Activated naive CD4-positive, alpha-beta T cell treated with anti-CD3 and anti-CD28 coated beads, Interleukin-2, amount 10 ng/mL, durations not matched to agents 7 days and 5 days (primary cell): ENCODE results near the gene COPS3.

ENCODE experiments used
- CTCF ChIA-PET: fragments of 350-600 bp; sonication (Branson Sonifier 250); formaldehyde crosslinking; loops from one replicate; lab custom pipeline; 2021; ENCODE audit warnings: antibody characterized with exemption; lab: Charles Lee
- DNase-seq: peaks from one replicate; pipeline ENCODE4 v3.0.0-alpha.2; 2020
- H3K27ac Mint-ChIP-seq: one replicate; pipeline ENCODE4 v1.8.0; 2021; ENCODE audit warnings: mild to moderate bottlenecking, moderate library complexity, mixed read lengths
- H3K27me3 Mint-ChIP-seq: one replicate; pipeline ENCODE4 v1.8.0; 2021; ENCODE audit warnings: mild to moderate bottlenecking, mixed read lengths
- H3K36me3 Mint-ChIP-seq: one replicate; pipeline ENCODE4 v1.8.0; 2021; ENCODE audit warnings: mixed read lengths
- H3K4me1 Mint-ChIP-seq: one replicate; pipeline ENCODE4 v1.8.0; 2021; ENCODE audit warnings: mixed read lengths
- H3K4me3 Mint-ChIP-seq: one replicate; pipeline ENCODE4 v1.8.0; 2021; ENCODE audit warnings: mild to moderate bottlenecking, moderate library complexity, mixed read lengths
- H3K9me3 Mint-ChIP-seq: one replicate; pipeline ENCODE4 v1.8.0; 2021; ENCODE audit warnings: mixed read lengths

Gene COPS3

GRCh38 chr17:17280613-17281549 is at the start of gene COPS3:
Gene COPS3 (minus strand): TSS chr17:17281246. CDS start chr17:17281186, 60 bp downstream.
- DNase-seq = peak; percentile 99
- H3K36me3 Mint-ChIP-seq = peaks cover 21% of the 10 kb centered on the region
- H3K4me3 Mint-ChIP-seq = peak within 1 kb of the TSS; percentile 95
- H3K9me3 Mint-ChIP-seq = no peaks in the 10 kb centered on the region
- CTCF ChIA-PET = interaction anchor here (0.7 to 2.5 kb wide), 2 partner anchors 11 to 125 kb away, joined by 3 to 11 read pairs; no protein-coding TSS in a partner anchor
- H3K27me3 Mint-ChIP-seq = peaks cover 7% of the 10 kb centered on the region
- peak within 1 kb of the TSS; percentile 97 for H3K27ac Mint-ChIP-seq
- H3K4me1 Mint-ChIP-seq = peaks cover 36% of the 10 kb centered on the region

GRCh38 chr17:17328251-17328650 is 47.2 kb upstream of the COPS3 start:
- no peak overlapping the region for H3K4me3 Mint-ChIP-seq
- no peaks in the 10 kb centered on the region for H3K4me1 Mint-ChIP-seq
- H3K36me3 Mint-ChIP-seq = no peaks in the 10 kb centered on the region
- H3K27ac Mint-ChIP-seq = no peak overlapping the region
- no peak for DNase-seq
- H3K27me3 Mint-ChIP-seq = no peaks in the 10 kb centered on the region
- H3K9me3 Mint-ChIP-seq = no peaks in the 10 kb centered on the region
- CTCF ChIA-PET = interaction anchor here (0.6 kb wide), 1 partner anchor 853 kb away, joined by 3 read pairs; no protein-coding TSS in a partner anchor

GRCh38 chr17:17326275-17326875 is 45.3 kb upstream of the COPS3 start:
- H3K27me3 Mint-ChIP-seq = no peaks in the 10 kb centered on the region
- no peaks in the 10 kb centered on the region for H3K36me3 Mint-ChIP-seq
- H3K4me3 Mint-ChIP-seq = no peak overlapping the region
- no peaks in the 10 kb centered on the region for H3K4me1 Mint-ChIP-seq
- no peak for DNase-seq
- H3K9me3 Mint-ChIP-seq = no peaks in the 10 kb centered on the region
- H3K27ac Mint-ChIP-seq = no peak overlapping the region
- CTCF ChIA-PET = no interaction called here

- no peak for DNase-seq
- CTCF ChIA-PET = no interaction called here
- Mint-ChIP-seq H3K27ac (no peak overlapping the region), H3K4me3 (no peak overlapping the region), H3K9me3 (no peaks in the 10 kb centered on the region), H3K27me3 (no peaks in the 10 kb centered on the region), H3K4me1 (no peaks in the 10 kb centered on the region), H3K36me3 (no peaks in the 10 kb centered on the region)
Measured at GRCh38 chr17:17325816-17326215, 44.8 kb upstream of the COPS3 start.

GRCh38 chr17:17325228-17325627 is 44.2 kb upstream of the COPS3 start:
- H3K4me3 Mint-ChIP-seq = no peak overlapping the region
- H3K4me1 Mint-ChIP-seq = no peaks in the 10 kb centered on the region
- H3K36me3 Mint-ChIP-seq = no peaks in the 10 kb centered on the region
- DNase-seq = no peak
- CTCF ChIA-PET = interaction anchor here (0.6 kb wide), 1 partner anchor 55 kb away, joined by 3 read pairs; no protein-coding TSS in a partner anchor
- H3K27me3 Mint-ChIP-seq = no peaks in the 10 kb centered on the region
- no peaks in the 10 kb centered on the region for H3K9me3 Mint-ChIP-seq
- no peak overlapping the region for H3K27ac Mint-ChIP-seq

GRCh38 chr17:17324616-17325015 is 43.6 kb upstream of the COPS3 start:
- H3K9me3 Mint-ChIP-seq = no peaks in the 10 kb centered on the region
- H3K27ac Mint-ChIP-seq = no peak overlapping the region
- DNase-seq = no peak
- H3K27me3 Mint-ChIP-seq = no peaks in the 10 kb centered on the region
- no peak overlapping the region for H3K4me3 Mint-ChIP-seq
- H3K4me1 Mint-ChIP-seq = no peaks in the 10 kb centered on the region
- CTCF ChIA-PET = interaction anchor here (0.6 kb wide), 1 partner anchor 54 kb away, joined by 3 read pairs; no protein-coding TSS in a partner anchor
- H3K36me3 Mint-ChIP-seq = no peaks in the 10 kb centered on the region

- DNase-seq = no peak
- Mint-ChIP-seq H3K9me3 (no peaks in the 10 kb centered on the region), H3K27ac (no peak overlapping the region), H3K27me3 (no peaks in the 10 kb centered on the region), H3K4me3 (no peak overlapping the region), H3K36me3 (no peaks in the 10 kb centered on the region), H3K4me1 (no peaks in the 10 kb centered on the region)
- CTCF ChIA-PET = no interaction called here
Measured at GRCh38 chr17:17322516-17323510, 41.8 kb upstream of the COPS3 start.

GRCh38 chr17:17321356-17322025 is 40.4 kb upstream of the COPS3 start:
- no peak overlapping the region for H3K27ac Mint-ChIP-seq
- CTCF ChIA-PET = no interaction called here
- H3K27me3 Mint-ChIP-seq = no peaks in the 10 kb centered on the region
- H3K4me1 Mint-ChIP-seq = no peaks in the 10 kb centered on the region
- H3K36me3 Mint-ChIP-seq = no peaks in the 10 kb centered on the region
- no peaks in the 10 kb centered on the region for H3K9me3 Mint-ChIP-seq
- no peak for DNase-seq
- H3K4me3 Mint-ChIP-seq = no peak overlapping the region

GRCh38 chr17:17320911-17321220 is 39.8 kb upstream of the COPS3 start:
- Mint-ChIP-seq H3K9me3 (no peaks in the 10 kb centered on the region), H3K27ac (no peak overlapping the region), H3K4me3 (no peak overlapping the region), H3K4me1 (no peaks in the 10 kb centered on the region), H3K27me3 (no peaks in the 10 kb centered on the region), H3K36me3 (no peaks in the 10 kb centered on the region)
- CTCF ChIA-PET = no interaction called here
- DNase-seq = no peak

GRCh38 chr17:17320188-17320910 is 39.3 kb upstream of the COPS3 start:
- H3K9me3 Mint-ChIP-seq = no peaks in the 10 kb centered on the region
- H3K4me1 Mint-ChIP-seq = no peaks in the 10 kb centered on the region
- H3K36me3 Mint-ChIP-seq = no peaks in the 10 kb centered on the region
- H3K4me3 Mint-ChIP-seq = no peak overlapping the region
- CTCF ChIA-PET = no interaction called here
- no peak for DNase-seq
- no peak overlapping the region for H3K27ac Mint-ChIP-seq
- H3K27me3 Mint-ChIP-seq = no peaks in the 10 kb centered on the region

GRCh38 chr17:17315142-17315821 is 34.2 kb upstream of the COPS3 start:
- Mint-ChIP-seq H3K4me3 (no peak overlapping the region), H3K27me3 (no peaks in the 10 kb centered on the region), H3K4me1 (peaks cover 6% of the 10 kb centered on the region), H3K36me3 (peaks cover 9% of the 10 kb centered on the region), H3K9me3 (peaks cover 2% of the 10 kb centered on the region), H3K27ac (peak overlapping the region; percentile 38)
- CTCF ChIA-PET = interaction anchor here (0.9 to 1.7 kb wide), 2 partner anchors 45 to 173 kb away, joined by 3 to 4 read pairs; no protein-coding TSS in a partner anchor
- no peak for DNase-seq

- Mint-ChIP-seq H3K4me1 (peaks cover 6% of the 10 kb centered on the region), H3K36me3 (peaks cover 13% of the 10 kb centered on the region), H3K4me3 (no peak overlapping the region), H3K9me3 (peaks cover 2% of the 10 kb centered on the region), H3K27me3 (no peaks in the 10 kb centered on the region), H3K27ac (no peak overlapping the region)
- DNase-seq = no peak
- CTCF ChIA-PET = interaction anchor here (0.9 to 1.7 kb wide), 2 partner anchors 44 to 172 kb away, joined by 3 to 4 read pairs; no protein-coding TSS in a partner anchor
Measured at GRCh38 chr17:17314501-17315071, 33.5 kb upstream of the COPS3 start.
